GM21529 (cell line): ENCODE results near the gene HSF5.

Experiments
- ATAC-seq: cut with Tn5 transposase; IDR thresholded peaks from one replicate; pipeline ENCODE4 v1.9.1; 2021; ENCODE audit not compliant: unreplicated experiment

HSF5 gene

GRCh38 chr17:58388302-58389190 lies 99.7 kb downstream of the HSF5 start:
- no peak for ATAC-seq

DNA sequence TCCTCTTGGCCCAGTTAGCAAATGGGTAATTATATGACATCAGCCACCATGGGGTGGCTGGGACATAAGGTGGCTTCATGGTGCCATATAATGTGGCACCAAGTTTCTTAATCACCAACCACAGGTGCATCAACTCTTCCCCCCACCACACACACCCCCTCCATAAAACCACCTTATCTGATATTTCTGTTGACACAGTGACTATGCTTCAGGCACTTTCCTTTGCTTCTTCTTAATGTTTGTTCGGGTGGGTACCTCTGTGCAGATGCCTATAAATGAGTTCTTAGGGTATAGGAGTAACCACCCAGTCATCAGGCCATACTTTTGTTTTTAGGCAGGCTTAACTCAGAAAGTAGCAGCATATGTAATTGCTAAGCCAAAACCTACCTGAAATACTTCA lies 100.4 kb downstream of the HSF5 start:
- ATAC-seq, result no peak

- no peak for ATAC-seq
These were observed 101.5 kb downstream of the HSF5 start for GRCh38 chr17:58386708-58387107.

- no peak for ATAC-seq
These were observed 102.8 kb downstream of the HSF5 start for GRCh38 chr17:58385359-58385899.

DNA sequence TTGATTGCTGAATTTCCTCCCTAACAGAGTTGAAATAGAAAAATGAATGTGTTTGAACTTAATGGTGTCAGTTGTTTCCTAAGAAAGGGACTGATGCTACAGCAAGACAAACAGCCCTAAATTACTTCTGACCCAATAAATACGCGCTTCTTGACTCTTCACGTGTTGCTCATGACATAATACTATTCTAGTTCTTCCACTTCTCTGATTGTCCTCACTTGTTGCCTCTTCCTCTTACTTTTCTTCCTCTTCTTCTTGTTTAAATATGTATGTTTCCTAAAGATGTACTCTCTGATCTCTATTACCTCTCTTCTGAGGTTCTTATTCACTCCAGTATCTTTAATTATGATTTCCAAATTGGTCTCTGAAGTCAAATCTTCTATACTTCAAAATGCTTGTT lies 103.3 kb downstream of the HSF5 start:
- ATAC-seq, result no peak

- ATAC-seq, result no peak
These were observed 104.2 kb downstream of the HSF5 start for GRCh38 chr17:58383892-58384462.

GRCh38 chr17:58382872-58383242 lies 105.4 kb downstream of the HSF5 start:
- no peak for ATAC-seq

GRCh38 chr17:58382108-58382871 lies 105.9 kb downstream of the HSF5 start:
- peak; percentile 70 for ATAC-seq

DNA sequence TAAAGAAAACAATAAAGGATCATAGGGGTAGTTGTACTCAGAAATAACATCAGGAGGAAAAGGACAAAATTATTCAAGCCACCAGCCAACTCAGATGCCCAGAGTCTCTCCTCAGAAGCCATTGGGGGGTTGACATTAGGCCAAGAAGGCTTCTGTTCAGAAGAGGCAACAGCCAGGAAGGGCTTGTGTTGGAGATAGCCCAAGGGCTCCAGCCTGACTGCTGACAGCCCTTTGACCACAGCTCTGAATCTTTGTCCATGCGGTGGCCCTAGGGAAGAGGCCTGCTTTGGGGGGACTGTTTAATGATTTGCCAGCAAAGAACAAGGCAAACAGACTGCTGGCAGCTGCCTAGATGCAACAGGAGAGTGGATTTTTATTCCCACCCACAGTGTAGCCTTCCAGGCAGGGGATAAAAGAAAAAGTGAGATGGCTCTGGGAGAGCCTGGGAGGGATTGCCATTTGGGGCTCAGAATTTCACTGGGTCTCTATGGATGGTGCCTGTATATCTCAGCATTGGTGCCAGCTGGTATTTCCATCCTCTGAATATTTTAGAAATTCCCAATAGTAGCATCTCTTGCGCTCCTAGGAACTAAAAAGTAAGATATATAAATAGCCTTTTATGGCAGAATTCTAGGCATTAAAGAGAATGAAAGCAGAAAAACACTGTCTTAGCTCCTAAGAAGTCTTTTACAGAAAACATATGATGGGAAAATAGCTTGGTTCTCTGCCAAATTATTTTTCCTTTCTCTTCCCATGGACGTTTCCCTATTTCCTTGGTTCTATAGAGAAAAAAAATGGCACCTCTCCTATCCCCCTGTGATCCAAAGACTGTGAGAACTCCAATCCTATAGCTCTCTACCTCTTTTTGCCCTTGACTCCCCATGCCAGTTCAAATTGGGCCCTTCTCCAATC lies 106.8 kb downstream of the HSF5 start:
- no peak for ATAC-seq

GRCh38 chr17:58380207-58381123 lies 107.7 kb downstream of the HSF5 start:
- no peak for ATAC-seq

- no peak for ATAC-seq
These were observed 108.7 kb downstream of the HSF5 start for GRCh38 chr17:58379511-58379824.

DNA sequence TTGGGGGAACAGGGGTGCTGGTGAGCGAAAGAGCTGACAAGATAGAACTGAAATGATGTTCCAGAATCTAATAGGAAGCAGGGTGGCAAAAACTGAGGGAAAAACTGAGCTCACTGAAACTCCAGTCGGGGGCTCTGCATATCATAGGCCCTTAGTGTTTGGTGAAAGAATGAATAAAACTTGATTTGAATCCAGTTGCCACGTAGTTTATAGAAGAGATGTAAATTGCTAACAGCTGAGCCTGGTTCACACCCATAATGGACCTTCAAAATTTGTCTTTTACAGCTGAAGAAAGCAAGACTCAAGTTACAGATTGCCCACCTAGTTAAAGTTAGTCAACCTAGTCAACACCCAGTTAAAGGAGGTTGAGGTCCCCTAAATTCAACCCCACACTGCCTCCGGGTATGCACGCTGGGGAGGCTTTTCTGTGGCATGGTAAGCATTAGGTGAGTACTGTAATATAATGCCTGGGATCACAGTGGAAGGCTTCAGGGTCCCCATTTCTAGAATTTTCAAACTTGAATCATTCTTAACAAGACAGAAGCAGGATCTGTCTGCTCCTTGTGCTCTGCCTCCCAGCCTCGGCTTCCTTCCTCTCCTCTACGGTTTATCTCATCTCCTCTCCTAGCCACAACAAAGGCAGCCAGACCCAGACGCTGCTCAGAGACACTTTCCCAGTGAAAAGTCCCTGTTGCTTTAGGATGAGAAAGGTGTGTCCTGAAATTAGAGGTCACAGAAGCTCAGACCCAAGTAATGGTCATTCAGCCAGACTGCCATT lies 109.3 kb downstream of the HSF5 start:
- no peak for ATAC-seq

DNA sequence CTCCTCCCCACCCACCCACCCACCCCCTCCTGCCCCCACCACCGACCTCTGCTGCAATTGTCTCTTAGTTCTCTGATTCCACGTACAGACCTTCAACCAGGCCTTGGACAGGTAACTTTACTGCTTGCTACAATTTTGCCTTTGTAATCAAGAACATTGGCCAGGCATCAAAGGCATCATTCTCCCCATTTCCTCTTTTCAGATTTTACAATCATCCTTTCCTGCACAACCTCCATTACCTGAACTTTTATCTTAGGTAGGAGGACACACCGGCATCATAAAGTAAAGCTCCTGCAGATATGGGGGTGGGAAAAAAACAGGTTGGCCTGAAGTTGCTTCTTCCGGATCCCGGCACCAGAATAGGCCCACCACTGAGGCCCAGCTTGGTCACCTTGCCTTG lies 110.5 kb downstream of the HSF5 start:
- no peak for ATAC-seq

- ATAC-seq, result no peak
These were observed 111.1 kb downstream of the HSF5 start for GRCh38 chr17:58377093-58377601.

DNA sequence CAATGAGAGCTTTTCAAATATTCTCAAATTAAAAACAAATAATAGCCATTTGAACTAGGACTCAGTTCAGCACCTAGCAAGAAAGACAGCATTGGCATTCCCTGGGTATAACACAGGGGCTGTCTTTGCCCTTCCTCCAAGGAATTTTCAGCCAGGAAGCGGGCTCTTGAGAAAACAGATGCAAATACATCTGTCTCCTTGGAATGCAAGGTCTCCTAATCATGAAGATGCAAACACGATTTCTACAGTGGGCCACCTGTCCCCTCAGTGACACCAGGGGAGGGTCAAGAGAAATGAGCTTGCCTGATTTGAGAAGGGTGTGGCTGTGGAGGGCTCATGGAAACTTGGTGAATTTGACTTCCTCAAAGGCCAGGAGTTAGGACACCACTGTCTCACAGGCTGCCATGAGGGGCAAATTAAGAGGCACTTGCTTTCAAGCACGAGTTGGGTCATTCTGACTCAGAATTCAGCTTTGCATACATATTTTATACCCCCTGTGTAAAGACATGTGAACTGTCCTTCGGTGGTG lies 111.7 kb downstream of the HSF5 start:
- no peak for ATAC-seq

DNA sequence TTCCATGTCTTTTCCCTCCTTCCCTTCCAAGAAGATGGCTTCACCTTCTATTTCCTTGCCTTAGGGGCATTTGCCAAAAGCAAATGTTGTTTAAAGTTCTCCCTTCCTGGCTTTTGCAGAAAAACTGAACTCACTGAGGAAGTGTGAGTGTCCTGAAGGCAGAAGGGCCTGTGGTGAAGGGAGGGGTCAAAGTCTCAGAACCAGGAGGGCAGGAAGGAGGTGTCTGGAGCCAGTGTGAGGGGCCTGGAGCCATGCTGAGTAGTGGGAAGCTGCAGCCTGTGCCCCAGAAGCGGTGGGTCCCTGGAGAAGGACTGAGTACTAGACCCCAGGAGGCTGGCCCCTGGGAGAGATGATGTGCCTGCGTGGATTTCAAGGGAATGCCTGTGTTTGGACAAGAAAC lies 112.4 kb downstream of the HSF5 start:
- ATAC-seq, result no peak

DNA sequence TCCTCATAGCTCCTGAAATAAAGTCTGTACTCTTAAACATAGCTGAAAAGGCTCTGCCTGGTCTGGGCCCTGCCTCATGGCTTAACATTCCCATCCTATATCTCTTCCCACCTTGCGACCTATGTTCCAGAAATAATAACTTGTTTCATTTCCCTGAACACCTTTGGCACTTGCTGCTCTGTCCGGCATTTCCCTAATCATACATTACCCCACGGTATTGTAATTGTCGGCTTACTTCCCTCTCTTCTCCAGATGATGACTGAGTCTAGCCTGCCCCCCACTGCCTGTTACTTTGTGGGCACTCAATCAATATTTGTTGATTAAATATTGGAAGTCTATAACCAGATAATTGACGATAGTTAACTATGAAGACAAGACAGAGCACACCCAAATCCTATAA lies 113.0 kb downstream of the HSF5 start:
- ATAC-seq, result no peak

DNA sequence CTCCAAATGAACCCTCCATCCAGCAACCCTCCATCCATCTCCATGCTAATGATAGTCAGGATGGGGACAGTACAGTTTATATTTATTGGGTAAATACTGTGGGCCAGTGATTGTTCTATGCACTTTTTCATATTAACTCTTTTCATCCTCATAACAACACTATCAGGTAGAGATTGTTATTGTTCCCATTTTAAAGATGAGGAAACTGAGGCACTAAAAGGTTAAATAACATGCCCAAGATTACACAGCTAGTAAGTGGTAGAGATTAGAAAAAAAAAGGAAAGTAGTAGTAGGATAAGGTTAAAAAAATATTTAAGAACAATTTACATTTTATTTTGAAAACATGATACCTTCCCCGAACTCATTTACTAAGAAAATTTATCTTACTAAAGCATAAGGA lies 114.3 kb downstream of the HSF5 start:
- no peak for ATAC-seq

DNA sequence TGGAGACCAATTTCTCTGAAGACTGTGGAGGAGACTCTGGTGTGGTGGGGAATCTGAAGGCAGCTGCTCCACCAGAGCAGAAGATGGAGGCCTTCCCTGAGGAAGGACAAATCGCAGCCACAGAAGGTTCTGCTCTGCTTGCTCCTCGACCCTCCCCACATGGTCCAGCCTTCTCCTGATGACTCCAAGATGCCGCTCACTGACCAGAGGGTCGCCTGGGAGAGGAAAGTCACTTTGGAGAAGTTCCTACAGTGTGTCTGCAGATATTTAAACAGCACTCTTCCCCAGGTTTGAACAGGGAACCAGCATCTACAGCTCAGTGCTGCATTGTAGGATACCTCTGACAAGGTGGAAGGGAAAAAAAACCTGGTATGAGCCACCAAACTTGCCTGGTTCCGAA lies 115.2 kb downstream of the HSF5 start:
- no peak for ATAC-seq
